ENCODE data around the gene DSG3. TPM values are rescaled to one million over a fixed set of nuclear protein-coding genes. Genes with fewer than 3 reads are reported as not detected.

DSG3 gene
- total and polyA plus RNA-seq, 10 of the 15 experiments (the other 5 are each of a cell fraction or from before 2014, with no cell fraction given): 0.01 to 0.36 (median 0.30) TPM

DNA sequence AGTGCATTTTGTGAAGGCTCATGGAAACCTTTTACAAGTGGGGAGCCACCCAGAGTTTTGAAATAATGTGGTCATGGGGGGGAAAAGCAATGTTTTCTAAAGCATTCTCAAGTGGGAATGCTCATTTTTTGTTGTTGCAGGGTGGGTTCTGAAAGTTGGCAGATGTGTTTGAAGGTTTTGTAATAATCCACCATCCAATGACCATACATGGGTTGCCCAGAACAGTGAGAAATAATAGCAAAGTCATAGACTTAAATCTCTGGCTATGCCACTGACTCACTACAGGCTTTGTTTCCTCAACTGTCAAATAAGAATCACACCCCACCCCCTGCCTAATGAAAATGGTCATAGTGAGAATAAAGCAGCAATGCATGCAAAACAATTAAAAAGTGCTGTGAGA, 2.9 kb downstream of the DSG3 start (continued):
- TF ChIP-seq, protein P1, sequence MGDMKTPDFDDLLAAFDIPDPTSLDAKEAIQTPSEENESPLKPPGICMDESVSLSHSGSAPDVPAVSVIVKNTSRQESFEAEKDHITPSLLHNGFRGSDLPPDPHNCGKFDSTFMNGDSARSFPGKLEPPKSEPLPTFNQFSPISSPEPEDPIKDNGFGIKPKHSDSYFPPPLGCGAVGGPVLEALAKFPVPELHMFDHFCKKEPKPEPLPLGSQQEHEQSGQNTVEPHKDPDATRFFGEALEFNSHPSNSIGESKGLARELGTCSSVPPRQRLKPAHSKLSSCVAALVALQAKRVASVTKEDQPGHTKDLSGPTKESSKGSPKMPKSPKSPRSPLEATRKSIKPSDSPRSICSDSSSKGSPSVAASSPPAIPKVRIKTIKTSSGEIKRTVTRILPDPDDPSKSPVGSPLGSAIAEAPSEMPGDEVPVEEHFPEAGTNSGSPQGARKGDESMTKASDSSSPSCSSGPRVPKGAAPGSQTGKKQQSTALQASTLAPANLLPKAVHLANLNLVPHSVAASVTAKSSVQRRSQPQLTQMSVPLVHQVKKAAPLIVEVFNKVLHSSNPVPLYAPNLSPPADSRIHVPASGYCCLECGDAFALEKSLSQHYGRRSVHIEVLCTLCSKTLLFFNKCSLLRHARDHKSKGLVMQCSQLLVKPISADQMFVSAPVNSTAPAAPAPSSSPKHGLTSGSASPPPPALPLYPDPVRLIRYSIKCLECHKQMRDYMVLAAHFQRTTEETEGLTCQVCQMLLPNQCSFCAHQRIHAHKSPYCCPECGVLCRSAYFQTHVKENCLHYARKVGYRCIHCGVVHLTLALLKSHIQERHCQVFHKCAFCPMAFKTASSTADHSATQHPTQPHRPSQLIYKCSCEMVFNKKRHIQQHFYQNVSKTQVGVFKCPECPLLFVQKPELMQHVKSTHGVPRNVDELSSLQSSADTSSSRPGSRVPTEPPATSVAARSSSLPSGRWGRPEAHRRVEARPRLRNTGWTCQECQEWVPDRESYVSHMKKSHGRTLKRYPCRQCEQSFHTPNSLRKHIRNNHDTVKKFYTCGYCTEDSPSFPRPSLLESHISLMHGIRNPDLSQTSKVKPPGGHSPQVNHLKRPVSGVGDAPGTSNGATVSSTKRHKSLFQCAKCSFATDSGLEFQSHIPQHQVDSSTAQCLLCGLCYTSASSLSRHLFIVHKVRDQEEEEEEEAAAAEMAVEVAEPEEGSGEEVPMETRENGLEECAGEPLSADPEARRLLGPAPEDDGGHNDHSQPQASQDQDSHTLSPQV (IDR thresholded peaks at IDR 0.05): no peak
- TF ChIP-seq NR2C1 (IDR thresholded peaks at IDR 0.05): no peak
- no peak for TF ChIP-seq PAX8 (IDR thresholded peaks at IDR 0.05)
- TF ChIP-seq SUPT20H (IDR thresholded peaks at IDR 0.05; ENCODE audit: borderline replicate concordance, control insufficient read depth, low read depth, low read length): no peak

GRCh38 chr18:31451625-31452024, 4.1 kb downstream of the DSG3 start:
- ATAC-seq (no peak), FAIRE-seq (no peak), DNase-seq (ENCODE audit: low read depth, low spot score) (no peak)
- no peaks in the 10 kb centered on the region for H3K36me3 ChIP-seq (ENCODE audit: control insufficient read depth in 2 of 2, insufficient read depth in 2 of 2, low read length in 1 of 2)
- no peaks in the 10 kb centered on the region for H3K4me1 ChIP-seq (ENCODE audit: control insufficient read depth, insufficient read depth, low read length)
- in situ Hi-C loops (cut with MboI) (no loop called here), intact Hi-C loops (cut with micrococcal nuclease; ENCODE audit: unreplicated experiment) (no loop called here)
- ChIA-PET POLR2A (no interaction called here), RAD21 (ENCODE audit: unreplicated experiment) (no interaction called here), CTCF (interaction anchor here (0.6 kb wide), 1 partner anchor 271 kb away, joined by 3 read pairs; no protein-coding TSS in a partner anchor), SMC1A (ENCODE audit: uncharacterized antibody, unreplicated experiment) (no interaction called here)
- WGBS (ENCODE audit: insufficient coverage, insufficient replicate concordance, low lambda C conversion rate, missing lambda C conversion rate): 0% methylated on average over 1 of the region's 1 CpG
- H3K27me3 ChIP-seq (replicated peaks in 1 of 2; ENCODE audit: control insufficient read depth in 2 of 2, insufficient read depth in 2 of 2, low read length in 1 of 2): no peaks in the 10 kb centered on the region
- no peak overlapping the region for H3K27ac ChIP-seq (ENCODE audit: control insufficient read depth, insufficient read depth)
- no peaks in the 10 kb centered on the region for H4K20me1 ChIP-seq (ENCODE audit: control insufficient read depth, insufficient read depth)
- no TSS peak for BruUV-seq (replicated peaks)
- H3K4me2 ChIP-seq (ENCODE audit: control insufficient read depth, insufficient read depth): no peak overlapping the region
- H3K9ac ChIP-seq (ENCODE audit: control insufficient read depth, insufficient read depth, low read length): no peak overlapping the region
- H3K79me2 ChIP-seq (ENCODE audit: control insufficient read depth, insufficient read depth, low read length): no peaks in the 10 kb centered on the region
- H2AFZ ChIP-seq (ENCODE audit: control insufficient read depth, low read depth, low read length): no peak overlapping the region
- H3K9me3 ChIP-seq (replicated peaks; ENCODE audit: control insufficient read depth, insufficient read depth, low read length): no peaks in the 10 kb centered on the region
- H3K4me3 ChIP-seq: no peak overlapping the region
- TF ChIP-seq NFYA (IDR thresholded peaks at IDR 0.05; ENCODE audit: borderline replicate concordance, low read depth, low read length) (no peak), EP300 (IDR thresholded peaks at IDR 0.05; ENCODE audit: borderline replicate concordance in 1 of 2, control insufficient read depth in 1 of 2, low read depth in 2 of 2, low read length in 2 of 2) (no peak), BHLHE40 (IDR thresholded peaks at IDR 0.05; ENCODE audit: borderline replicate concordance in 1 of 2, low read depth in 2 of 2, low read length in 1 of 2) (no peak), BMI1 (IDR thresholded peaks at IDR 0.05; ENCODE audit: borderline replicate concordance) (no peak), NFIC (IDR thresholded peaks at IDR 0.05; ENCODE audit: low read depth, low read length) (no peak), IRF4 (IDR thresholded peaks at IDR 0.05; ENCODE audit: low read depth, low read length) (no peak), HDGF (IDR thresholded peaks at IDR 0.05) (no peak), KAT2A (conservative IDR thresholded peaks at IDR 0.05; ENCODE audit: control insufficient read depth, low read depth, low read length) (no peak), DPF2 (IDR thresholded peaks at IDR 0.05) (no peak), TAF1 (IDR thresholded peaks at IDR 0.05; ENCODE audit: borderline replicate concordance, low read depth, low read length) (no peak), BRCA1 (IDR thresholded peaks at IDR 0.05; ENCODE audit: low read depth, low read length) (no peak), POU2F2 (IDR thresholded peaks at IDR 0.05; ENCODE audit: borderline replicate concordance, low read depth, low read length) (no peak), KDM1A (IDR thresholded peaks at IDR 0.05; ENCODE audit: borderline replicate concordance) (no peak)
- TF ChIP-seq, protein P2, sequence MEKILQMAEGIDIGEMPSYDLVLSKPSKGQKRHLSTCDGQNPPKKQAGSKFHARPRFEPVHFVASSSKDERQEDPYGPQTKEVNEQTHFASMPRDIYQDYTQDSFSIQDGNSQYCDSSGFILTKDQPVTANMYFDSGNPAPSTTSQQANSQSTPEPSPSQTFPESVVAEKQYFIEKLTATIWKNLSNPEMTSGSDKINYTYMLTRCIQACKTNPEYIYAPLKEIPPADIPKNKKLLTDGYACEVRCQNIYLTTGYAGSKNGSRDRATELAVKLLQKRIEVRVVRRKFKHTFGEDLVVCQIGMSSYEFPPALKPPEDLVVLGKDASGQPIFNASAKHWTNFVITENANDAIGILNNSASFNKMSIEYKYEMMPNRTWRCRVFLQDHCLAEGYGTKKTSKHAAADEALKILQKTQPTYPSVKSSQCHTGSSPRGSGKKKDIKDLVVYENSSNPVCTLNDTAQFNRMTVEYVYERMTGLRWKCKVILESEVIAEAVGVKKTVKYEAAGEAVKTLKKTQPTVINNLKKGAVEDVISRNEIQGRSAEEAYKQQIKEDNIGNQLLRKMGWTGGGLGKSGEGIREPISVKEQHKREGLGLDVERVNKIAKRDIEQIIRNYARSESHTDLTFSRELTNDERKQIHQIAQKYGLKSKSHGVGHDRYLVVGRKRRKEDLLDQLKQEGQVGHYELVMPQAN (conservative IDR thresholded peaks at IDR 0.05): no peak

Measured in GM12878 (cell line).